Measurements from ENCODE around the gene RAP1B.

Gene RAP1B

GRCh38 chr12:68609998-68610369 is 715 bp upstream of the RAP1B start:
- intact Hi-C loops (cut with DNase I): loop anchor here (5.0 kb wide), 1 partner anchor 77 kb away; the partner anchor contains the start of gene NUP107
- DNase-seq: peak in 1 of 42 donors; percentile 10

- intact Hi-C loops (cut with DNase I): loop anchor here (5.0 kb wide), 1 partner anchor 76 kb away; the partner anchor contains the start of gene NUP107
- DNase-seq: peak; percentile 23 to 81 (median 59)
These were observed 551 bp downstream of the RAP1B start for GRCh38 chr12:68611094-68611805.

GRCh38 chr12:68611806-68612160 is 1.1 kb downstream of the RAP1B start:
- DNase-seq: no peak
- intact Hi-C loops (cut with DNase I): loop anchor here (5.0 kb wide), 1 partner anchor 76 kb away; the partner anchor contains the start of gene NUP107

DNA sequence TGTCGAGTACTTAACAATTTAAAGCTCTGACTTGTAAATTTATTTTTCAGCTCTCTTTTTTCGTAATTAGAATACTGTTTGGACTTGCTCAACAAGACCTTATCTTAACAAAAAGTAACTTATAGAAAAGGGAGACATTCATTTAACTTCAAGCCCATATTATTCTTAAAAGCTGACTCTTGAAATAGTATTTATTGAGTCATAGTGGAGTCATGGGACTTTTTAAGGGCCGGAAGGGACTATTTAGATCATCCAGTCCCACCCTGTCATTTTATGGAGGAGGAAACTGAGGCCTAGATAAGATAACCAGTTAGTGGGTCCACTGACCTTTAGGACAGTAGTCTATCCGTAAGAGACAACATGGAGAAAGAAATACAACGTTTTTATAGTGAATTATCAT is 1.5 kb downstream of the RAP1B start:
- intact Hi-C loops (cut with DNase I): loop anchor here (5.0 kb wide), 1 partner anchor 75 kb away; the partner anchor contains the start of gene NUP107
- DNase-seq: no peak

DNA sequence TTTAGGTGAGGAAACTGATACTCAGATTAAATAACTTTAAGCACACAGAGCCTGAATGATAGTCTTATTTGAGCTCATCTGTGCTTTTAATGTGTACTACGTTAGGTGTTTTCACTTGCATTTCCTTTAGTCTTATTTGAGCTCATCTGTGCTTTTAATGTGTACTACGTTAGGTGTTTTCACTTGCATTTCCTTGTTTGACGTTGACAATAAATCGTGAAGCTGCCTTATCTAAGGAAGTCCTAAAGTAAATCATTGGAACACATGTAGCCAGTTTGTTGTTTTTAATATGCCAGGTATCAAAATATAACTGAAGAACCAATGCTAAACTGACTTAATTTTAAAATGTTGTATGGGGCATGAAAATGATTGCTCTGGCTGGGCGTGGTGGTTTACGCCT is 2.0 kb downstream of the RAP1B start:
- no peak for DNase-seq
- intact Hi-C loops (cut with DNase I): loop anchor here (5.0 kb wide), 1 partner anchor 75 kb away; the partner anchor contains the start of gene NUP107

DNA sequence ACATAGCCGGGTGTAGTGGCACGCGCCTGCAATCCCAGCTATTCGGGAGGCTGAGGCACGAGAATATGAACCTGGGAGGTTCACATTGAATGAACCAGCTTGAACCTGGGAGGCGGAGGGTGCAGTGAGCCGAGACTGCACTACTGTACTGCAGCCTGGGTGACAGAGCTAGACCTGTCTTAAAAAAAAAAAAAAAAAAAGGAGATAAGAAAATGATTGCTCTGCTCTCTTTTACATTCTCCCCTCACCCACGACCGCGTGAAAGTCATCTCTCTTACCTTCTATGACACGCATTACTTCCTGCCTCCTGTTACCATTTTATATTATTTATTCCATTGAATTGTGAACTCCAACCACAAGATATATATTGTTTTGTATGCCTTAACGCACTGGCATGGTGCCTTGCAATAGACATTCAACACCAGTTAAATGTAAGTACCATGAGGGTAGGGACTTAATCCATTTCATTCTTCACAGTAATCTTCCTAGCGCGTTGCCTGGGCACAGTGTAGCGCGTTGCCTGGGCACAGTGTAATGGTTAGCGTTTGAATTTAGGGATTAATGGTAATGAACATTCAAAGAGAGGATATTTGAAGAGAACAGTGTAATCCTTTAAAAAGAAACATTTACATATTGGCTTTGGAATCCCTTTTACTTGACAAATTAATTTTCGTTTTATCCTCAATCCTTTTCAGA is 2.7 kb downstream of the RAP1B start:
- no peak for DNase-seq
- intact Hi-C loops (cut with DNase I): loop anchor here (5.0 kb wide), 1 partner anchor 74 kb away; the partner anchor contains the start of gene NUP107

DNA sequence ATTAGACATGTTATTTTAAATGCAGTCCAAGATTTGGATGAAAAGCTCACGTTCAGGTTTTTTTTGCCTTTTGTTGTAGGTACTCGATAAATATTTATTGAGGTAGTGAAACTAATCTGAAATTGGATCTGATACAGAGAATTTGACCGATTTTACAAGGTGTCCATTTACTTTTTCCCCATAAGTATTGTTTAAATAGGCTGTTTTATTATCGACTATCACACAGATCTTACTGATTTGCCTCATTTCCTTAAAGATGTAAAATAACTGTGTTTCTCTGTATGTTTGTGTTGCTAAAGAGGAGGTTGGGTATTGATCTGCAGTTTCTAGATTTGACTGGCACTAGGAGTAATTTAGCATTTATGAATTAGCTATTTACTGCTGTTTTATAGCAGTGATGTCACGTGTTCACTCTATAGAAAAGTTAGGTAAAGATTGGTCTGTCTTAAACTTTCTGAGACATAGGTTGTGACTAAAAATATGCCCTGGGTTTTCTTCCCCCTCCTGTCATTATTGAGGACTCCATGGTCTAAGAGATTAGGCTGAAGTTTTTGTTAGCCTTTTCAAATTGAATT is 3.5 kb downstream of the RAP1B start:
- intact Hi-C loops (cut with DNase I): loop anchor here (5.0 kb wide), 1 partner anchor 73 kb away; the partner anchor contains the start of gene NUP107
- no peak for DNase-seq

DNA sequence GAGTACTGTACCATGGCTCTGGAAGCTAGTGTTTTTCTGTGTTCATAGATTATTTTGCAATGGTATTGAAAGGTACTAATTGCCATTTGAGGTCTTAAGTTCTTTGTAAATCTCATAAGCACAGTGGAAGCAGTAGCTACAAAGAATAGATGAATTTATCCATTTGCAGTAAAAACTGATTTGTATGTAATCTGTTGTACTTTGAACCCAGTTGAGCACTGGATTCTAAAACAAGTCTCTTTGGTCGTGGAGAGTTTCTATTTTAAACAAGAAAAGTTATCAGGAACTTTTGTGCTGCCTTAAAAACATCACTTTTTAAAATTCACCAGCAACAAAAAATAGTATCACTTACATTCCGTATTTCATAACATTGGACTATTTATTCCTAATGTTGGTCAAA is 4.1 kb downstream of the RAP1B start:
- intact Hi-C loops (cut with DNase I): loop anchor here (5.0 kb wide), 1 partner anchor 73 kb away; the partner anchor contains the start of gene NUP107
- no peak for DNase-seq

DNA sequence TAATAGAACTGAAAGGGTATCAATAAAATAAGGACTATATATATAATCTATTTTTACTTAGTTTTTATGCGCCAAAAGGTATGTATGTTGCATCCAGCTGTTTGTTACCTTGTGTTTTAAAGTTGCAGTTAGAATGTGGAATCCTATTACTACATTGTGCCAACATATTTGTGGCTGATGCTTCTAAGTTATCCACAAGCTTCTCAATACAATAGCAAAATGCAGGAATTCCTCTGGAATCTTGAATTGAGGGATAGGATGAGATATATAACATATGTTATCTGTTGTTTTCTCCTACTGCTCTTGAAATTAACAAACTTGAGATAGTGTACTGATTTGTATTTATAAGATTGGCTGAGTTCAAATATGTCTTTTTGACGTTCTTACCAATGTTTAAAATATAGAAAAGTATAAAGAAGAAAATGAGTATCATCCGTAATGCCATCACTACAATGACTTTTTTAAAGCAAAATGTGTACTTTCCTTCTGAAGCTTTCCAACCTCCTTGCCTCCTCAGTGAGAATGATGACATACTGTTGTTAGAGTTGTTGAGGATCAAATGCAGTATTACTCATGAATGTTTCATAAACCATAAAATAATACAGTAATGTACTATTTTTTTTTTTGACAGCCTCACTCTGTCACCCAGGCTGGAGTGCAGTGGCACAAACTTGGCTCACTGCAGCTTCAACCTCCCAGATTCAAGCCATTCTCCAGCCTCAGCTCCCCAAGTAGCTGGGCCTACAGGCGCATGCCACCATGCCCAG is 6.6 kb downstream of the RAP1B start:
- peak in 1 of 42 donors; percentile 15 for DNase-seq
- intact Hi-C loops (cut with DNase I): no loop called here

GRCh38 chr12:68619541-68619940 is 8.8 kb downstream of the RAP1B start:
- intact Hi-C loops (cut with DNase I): no loop called here
- DNase-seq: no peak

GRCh38 chr12:68620519-68621471 is 10.1 kb downstream of the RAP1B start:
- intact Hi-C loops (cut with DNase I): no loop called here

DNA sequence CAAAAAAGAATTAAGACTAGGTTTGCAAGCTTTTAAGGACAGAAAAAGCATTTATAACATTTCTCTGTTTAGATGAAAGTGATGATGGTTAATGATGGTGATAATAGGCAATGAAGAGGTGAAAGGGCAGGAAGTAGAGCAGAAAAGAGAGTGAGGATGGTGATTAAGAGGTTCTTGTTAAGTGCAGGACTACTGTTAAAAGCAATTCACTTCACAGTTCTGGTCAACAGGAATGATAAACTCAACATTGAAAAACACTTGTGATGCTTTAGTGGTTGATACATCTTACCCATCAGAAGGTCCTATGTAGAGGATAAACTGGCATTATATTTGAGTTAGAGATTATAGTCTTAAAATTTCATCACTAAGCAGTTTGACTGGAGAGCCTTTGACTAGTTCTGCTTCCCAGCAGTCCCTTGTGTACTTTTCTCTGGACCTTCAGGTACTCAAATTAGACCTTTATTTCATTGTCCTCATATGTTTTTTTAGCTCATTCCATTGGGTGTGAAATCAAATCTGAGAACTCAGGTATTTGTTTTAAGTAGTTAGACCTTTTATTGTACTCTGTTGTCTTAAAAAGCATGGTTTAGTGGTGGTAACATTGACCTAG is 10.9 kb downstream of the RAP1B start:
- intact Hi-C loops (cut with DNase I): no loop called here

More at GRCh38 chr12:68620519-68621471, 10.1 kb downstream of the RAP1B start:
- DNase-seq: no peak

GRCh38 chr12:68622250-68622649 is 11.6 kb downstream of the RAP1B start:
- DNase-seq: no peak
- intact Hi-C loops (cut with DNase I): no loop called here

More for the DNA sequence above, 10.9 kb downstream of the RAP1B start:
- no peak for DNase-seq

GRCh38 chr12:68623059-68623458 is 12.4 kb downstream of the RAP1B start:
- no peak for DNase-seq
- intact Hi-C loops (cut with DNase I): no loop called here

DNA sequence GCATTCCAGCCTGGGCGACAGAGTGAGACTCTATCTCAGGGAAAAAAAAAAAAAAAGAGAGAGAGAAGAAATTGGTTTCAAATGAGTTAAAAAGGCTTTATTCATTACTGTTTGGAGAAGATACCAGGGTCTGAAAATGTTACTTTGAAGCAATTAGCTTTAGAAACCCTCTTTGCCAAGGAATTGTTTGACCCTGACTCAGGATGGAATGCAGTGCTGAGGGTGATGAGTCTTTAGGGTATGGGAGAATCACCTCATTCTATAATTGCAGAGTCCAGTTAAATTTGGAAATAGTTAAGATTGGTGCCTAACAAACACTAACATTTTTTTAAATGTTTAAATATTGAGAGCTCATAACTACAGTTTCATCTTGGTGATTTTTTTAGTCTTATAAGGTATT is 13.3 kb downstream of the RAP1B start:
- no peak for DNase-seq
- intact Hi-C loops (cut with DNase I): no loop called here

GRCh38 chr12:68624933-68625332 is 14.2 kb downstream of the RAP1B start:
- DNase-seq: no peak
- intact Hi-C loops (cut with DNase I): no loop called here

GRCh38 chr12:68627673-68628319 is 17.1 kb downstream of the RAP1B start:
- DNase-seq: no peak
- intact Hi-C loops (cut with DNase I): no loop called here
